Mammary epithelial cell (primary cell): ENCODE data around the gene VSIG10L2.

Experiments
- CTCF ChIP-seq, 2 donors: IDR thresholded peaks in 1 of 2; conservative IDR thresholded peaks in 1 of 2; 2 replicates each; pipeline ENCODE4 v1.5.1; 2011 to 2012; ENCODE audit warnings: inconsistent platforms in 2 of 2, low read length in 2 of 2, mild to moderate bottlenecking in 2 of 2, control low read depth in 1 of 2, low read depth in 1 of 2; ENCODE audit not compliant: insufficient read depth in 1 of 2; ENCODE audit errors: extremely low read depth in 1 of 2
- EZH2 ChIP-seq: IDR thresholded peaks from 2 replicates; pipeline ENCODE4 v1.6.1; 2012; ENCODE audit warnings: low read length, inconsistent platforms, borderline replicate concordance

GRCh38 chr11:125987066-125987641, 41.3 kb downstream of the VSIG10L2 start:
- no peak for TF ChIP-seq CTCF (conservative IDR thresholded peaks at IDR 0.05 in 1 of 2, IDR thresholded peaks at IDR 0.05 in 1 of 2; ENCODE audit: extremely low read depth in 1 of 2, insufficient read depth in 1 of 2, low read depth in 1 of 2, low read length in 2 of 2)
- TF ChIP-seq EZH2: no peak
